Fibroblast of villous mesenchyme (primary cell): Measurements from ENCODE around the gene SEC23A. TPM values are rescaled to one million over a fixed set of nuclear protein-coding genes. Genes with fewer than 3 reads are reported as not detected.
A peak's percentile ranks its signal among the peaks of the same experiment; 100 is the strongest.
"Not testable (repeated sequence)": the region's sequence is repeated elsewhere in the genome, so short reads cannot be mapped to it uniquely, and the experiment has no call there.

Source experiments
- DNase-seq: peaks from one replicate; pipeline ENCODE4 v3.0.0-alpha.2; 2010; ENCODE audit warnings: low read depth
- H3K4me3 ChIP-seq: 2 replicates; pipeline ENCODE4 v1.5.1; 2011; ENCODE audit warnings: low read depth, mild to moderate bottlenecking, low read length
- total RNA-seq: library from RNA; depleted of rRNA; stranded (reverse); fragments of >200 nt; gene quantifications from 2 replicates; pipeline ENCODE4 v1.2.3, GENCODE V29; 2012
- TF ChIP-seq, protein P1 (sequence below): IDR thresholded peaks from 2 replicates; pipeline ENCODE4 v1.5.1; 2012; ENCODE audit warnings: low read depth, mild to moderate bottlenecking, low read length; ENCODE audit not compliant: insufficient read depth

SEC23A gene
- total RNA-seq, 1 donor = 548 TPM

DNA sequence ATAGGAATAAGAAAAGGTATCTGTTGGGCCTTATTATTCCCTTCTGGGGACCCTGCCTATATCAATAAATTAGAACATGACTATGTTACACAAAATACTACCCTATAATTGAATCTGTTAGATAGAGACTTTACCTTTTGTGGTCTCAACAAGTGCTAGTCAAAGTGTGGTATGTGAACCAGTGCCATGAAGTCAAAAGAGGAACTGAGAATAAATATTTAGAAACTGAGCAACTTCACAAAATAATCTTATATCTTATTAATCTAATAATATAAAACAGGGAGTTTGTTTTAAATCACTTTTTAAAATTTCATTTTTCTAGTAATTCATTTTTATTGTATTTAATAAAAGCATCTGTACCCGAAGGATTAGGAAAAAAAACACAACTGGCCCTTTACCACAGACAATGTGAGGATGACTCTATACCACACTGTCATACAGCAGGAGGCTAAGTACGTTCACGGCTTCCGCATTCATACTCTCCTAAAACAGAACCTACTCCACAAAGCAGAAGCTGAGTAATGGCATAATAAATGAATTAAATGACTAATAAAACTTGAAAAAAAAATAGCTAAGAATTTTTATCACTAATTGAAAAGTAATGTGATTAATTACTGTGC lies 42.1 kb downstream of the SEC23A start:
- DNase-seq = no peak
- H3K4me3 ChIP-seq = no peak overlapping the region
- TF ChIP-seq, protein P1, sequence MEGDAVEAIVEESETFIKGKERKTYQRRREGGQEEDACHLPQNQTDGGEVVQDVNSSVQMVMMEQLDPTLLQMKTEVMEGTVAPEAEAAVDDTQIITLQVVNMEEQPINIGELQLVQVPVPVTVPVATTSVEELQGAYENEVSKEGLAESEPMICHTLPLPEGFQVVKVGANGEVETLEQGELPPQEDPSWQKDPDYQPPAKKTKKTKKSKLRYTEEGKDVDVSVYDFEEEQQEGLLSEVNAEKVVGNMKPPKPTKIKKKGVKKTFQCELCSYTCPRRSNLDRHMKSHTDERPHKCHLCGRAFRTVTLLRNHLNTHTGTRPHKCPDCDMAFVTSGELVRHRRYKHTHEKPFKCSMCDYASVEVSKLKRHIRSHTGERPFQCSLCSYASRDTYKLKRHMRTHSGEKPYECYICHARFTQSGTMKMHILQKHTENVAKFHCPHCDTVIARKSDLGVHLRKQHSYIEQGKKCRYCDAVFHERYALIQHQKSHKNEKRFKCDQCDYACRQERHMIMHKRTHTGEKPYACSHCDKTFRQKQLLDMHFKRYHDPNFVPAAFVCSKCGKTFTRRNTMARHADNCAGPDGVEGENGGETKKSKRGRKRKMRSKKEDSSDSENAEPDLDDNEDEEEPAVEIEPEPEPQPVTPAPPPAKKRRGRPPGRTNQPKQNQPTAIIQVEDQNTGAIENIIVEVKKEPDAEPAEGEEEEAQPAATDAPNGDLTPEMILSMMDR = no peak

DNA sequence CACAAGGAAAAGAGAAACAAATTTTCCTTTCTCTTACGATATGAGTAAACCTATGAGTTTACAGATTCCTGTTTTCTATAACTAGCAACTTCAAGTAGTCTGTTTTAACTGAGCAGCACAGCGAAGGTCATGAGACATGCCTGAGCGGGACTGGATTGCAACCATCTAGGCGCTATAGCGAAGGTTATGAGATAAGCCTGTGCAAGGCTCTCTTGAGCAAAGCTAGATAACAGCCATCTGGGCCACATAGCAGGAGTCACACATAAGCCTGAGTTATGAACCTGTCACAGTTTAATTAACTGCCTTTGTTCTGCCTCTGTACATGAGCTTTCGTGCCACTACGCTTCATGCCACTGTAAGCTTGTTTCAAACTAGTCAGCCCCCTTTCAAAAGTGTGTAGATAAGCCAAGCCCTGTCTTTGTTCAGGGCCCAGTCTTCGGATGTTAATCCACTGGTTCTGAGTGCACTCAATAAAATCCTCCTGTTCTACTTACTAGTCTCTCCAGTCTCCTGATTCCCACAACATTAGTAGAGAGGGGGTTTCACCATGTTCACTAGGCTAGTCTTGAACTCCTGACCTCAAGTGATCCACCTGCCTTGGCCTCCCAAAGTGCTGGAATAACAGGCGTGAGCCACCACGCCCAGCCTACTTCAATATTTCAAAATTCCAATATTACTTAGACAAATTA lies 47.1 kb downstream of the SEC23A start:
- no peak overlapping the region for H3K4me3 ChIP-seq
- DNase-seq = no peak
- TF ChIP-seq, protein P1 = no peak

DNA sequence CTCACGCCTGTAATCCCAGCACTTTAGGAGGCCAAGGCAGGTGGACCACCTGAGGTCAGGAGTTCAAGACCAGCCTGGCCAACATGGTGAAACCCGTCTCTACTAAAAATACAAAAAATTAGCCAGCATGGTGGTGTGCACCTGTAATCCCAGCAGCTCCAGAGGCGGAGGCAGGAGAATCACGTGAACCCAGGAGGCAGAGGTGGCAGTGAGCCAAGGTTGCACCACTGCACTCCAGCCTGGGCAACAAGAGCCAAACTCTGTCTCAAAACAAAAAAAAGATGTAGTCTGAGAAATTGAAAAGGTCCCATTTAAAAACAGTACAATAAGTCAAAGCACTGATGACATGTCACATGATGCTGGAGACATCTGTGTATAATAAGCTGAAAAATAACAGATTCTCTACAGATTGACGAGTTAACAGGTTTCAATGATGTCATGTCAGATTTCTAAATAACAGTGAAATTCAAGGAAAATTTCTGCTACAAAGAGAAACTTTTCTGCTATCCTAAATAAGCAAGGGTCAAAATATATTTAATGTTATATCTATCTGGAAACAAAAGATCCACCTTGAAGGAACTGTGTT lies 50.1 kb downstream of the SEC23A start:
- H3K4me3 ChIP-seq, DNase-seq: not testable (repeated sequence)

DNA sequence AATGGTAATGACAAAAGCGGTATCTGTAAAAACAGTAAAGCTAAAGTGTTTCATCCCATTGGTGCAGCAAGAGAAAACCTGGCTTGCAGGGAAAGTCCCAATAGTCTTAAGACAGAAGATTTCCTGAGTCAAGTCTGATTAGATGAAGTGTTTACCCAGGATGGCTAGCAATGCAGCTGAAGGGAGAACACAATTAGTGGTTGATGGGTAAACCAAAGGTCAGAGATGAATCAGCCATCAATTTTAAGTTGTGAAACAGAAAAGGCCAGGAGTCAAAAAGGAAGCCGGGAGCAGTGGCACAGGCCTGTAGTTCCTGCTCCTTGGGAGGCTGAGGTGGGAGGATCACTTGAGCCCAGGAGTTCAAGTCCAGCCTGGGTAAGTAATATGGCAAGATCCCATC lies 52.6 kb downstream of the SEC23A start:
- H3K4me3 ChIP-seq = no peak overlapping the region
- peak; percentile 71 for DNase-seq
- TF ChIP-seq, protein P1 = no peak

DNA sequence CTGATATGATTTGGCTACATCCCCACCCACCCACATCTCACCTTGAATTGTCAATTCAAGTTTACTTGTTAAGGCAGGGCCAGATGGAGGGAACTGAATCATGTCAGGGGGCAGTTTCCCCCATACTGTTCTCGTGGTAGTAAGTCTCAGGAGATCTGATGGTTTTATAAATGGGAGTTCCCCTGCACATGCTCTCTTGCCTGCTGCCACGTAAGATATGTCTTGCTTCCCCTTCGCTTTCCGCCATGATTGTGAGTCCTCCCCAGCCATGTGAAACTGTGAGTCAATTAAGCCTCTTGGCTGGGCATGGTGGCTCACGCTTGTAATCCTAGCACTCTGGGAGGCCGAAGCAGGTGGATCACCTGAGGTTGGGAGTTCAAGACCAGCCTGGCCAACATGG lies 57.1 kb downstream of the SEC23A start:
- DNase-seq, H3K4me3 ChIP-seq: not testable (repeated sequence)

DNA sequence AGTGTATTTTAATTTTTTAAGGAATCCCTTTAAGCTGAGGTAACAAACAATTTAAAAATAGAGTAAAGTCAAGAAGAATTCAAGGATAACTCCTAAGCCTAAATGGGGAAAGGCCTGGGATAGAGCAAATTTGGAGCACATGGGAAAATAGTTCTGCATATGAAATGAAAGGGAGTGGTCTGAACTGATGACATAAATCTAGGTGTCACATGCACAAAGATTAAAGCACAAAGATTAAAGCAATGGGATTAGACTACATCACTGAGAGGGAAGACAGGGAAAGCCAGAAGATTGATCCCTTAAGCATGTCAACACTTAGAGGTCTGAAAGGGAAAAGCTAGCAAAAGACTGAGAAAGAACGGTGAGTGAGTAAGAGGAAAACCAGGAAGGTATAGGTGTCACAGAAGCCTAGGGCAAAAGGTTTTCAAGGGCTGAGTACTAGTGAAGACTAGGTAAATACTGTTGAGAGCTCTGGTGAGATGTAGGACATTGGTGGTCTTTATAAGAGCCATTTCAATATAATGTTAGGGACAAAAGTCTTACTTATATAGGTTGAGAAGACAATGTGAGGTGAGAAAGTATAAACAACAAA lies 59.6 kb downstream of the SEC23A start:
- TF ChIP-seq, protein P1 = no peak
- no peak for DNase-seq
- no peak overlapping the region for H3K4me3 ChIP-seq

DNA sequence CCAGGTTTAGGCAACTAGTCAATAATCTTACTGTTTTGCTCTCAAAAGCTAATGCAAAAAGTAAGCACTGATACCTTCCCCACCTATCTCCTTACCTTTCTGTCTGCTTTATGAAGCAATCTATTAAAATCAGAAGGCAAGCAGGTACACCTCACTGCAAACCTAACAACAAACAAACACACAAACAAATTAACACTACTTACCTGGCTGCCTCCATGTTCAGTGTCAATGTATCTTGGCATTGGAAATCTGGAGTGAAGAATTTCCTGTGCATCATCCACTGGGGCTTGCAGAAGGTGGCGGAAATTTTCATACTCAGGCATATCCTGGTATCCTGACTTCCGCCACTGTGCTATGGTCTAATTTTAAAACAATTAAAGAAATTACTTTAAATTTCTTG lies 62.5 kb downstream of the SEC23A start:
- H3K4me3 ChIP-seq = no peak overlapping the region
- TF ChIP-seq, protein P1 = no peak

More for the DNA sequence above, 62.5 kb downstream of the SEC23A start:
- DNase-seq = no peak
